IPS DF 4.7 (cell line): ENCODE data around the gene TNS1.

Experiments used
- DNase-seq: peaks from one replicate; pipeline ENCODE4 v3.0.0-alpha.2; 2013; ENCODE audit warnings: low spot score; ENCODE audit errors: extremely low read depth

TNS1 gene

GRCh38 chr2:217956586-217957457 is 46.0 kb downstream of the TNS1 start:
- no peak for DNase-seq

- DNase-seq: no peak
Observed at GRCh38 chr2:217955881-217956493, 46.8 kb downstream of the TNS1 start.

DNA sequence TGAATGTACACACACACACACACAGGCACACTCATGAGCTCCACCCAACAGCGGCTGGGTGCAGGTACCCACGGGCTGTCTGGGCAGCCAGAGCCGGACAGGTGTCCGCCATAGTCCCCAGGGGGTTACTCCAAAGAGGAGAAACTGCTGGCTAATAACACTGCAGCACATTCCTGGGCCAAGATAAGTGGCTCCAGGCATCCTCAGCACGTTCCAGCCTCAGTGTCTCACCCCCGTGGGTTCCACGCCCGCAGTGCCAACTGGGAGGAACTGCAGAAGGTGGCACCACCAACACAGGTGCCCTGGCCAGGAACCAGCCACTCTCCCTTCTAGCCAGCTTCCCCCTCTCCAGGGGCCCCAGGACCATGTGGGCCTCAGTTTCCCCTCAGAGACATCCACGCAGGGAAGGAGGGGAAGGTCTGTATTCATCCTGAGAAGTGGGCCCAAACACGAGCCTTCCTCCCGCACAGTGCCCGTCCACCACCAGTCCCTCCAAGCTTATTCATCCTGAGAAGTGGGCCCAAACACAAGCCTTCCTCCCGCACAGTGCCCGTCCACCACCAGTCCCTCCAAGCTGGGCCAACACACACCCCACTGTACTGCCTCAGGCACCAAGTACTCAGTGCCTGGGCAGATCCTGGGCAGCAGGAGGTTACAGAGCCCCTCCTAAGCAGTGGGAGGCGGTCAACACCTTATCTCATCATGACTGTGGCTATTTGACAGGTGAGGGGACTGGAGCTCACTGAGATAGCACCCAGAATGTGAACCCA is 47.6 kb downstream of the TNS1 start:
- DNase-seq: no peak

GRCh38 chr2:217954469-217954868 is 48.3 kb downstream of the TNS1 start:
- DNase-seq: no peak

- DNase-seq: no peak
Observed at GRCh38 chr2:217954051-217954450, 48.7 kb downstream of the TNS1 start.

- no peak for DNase-seq
Observed at GRCh38 chr2:217953531-217953932, 49.3 kb downstream of the TNS1 start.

DNA sequence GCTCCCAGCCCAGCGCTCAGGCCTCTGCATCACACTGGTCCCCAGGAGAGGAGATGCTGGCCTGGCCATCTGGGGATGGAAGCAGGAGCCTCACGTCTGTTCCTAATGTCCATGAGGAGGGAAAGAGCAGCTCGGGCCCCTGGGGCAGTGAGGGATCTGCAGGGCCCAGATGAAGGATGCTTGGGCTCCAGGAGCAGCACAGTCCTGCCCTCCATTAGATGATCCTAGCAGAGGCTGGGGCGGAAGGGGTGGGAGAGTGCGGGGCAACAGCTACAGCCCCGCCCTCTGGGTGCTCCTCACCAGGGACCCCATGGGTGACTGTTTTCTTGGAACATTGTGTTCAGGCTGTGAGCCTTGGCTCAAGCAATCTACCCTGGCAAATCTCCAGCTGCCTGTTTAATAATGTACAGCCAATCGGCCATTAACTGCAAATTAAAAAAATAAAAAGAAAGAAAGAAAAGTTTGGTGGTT is 49.7 kb downstream of the TNS1 start:
- DNase-seq: no peak

DNA sequence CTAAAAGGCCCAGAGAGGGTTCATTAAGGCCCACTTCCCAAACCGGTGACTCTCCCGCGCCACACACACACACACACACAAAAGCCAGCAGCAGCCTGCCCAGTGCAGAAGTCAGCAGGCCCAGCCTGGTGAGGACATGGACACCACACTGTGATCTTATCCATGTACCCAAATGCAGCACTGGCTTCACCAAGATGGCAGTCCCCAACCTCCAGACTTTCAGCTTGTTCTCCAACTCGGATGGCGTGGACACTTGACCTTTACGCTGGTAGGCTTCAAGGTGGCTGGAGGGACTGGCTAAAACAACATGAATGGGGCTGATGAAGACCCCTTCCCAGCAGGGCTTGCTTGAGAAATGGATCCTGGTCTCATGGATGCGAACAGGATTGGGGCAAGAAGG is 50.4 kb downstream of the TNS1 start:
- no peak for DNase-seq

- no peak for DNase-seq
Observed at GRCh38 chr2:217951521-217952247, 51.1 kb downstream of the TNS1 start.

- DNase-seq: no peak
Observed at GRCh38 chr2:217951091-217951490, 51.7 kb downstream of the TNS1 start.

DNA sequence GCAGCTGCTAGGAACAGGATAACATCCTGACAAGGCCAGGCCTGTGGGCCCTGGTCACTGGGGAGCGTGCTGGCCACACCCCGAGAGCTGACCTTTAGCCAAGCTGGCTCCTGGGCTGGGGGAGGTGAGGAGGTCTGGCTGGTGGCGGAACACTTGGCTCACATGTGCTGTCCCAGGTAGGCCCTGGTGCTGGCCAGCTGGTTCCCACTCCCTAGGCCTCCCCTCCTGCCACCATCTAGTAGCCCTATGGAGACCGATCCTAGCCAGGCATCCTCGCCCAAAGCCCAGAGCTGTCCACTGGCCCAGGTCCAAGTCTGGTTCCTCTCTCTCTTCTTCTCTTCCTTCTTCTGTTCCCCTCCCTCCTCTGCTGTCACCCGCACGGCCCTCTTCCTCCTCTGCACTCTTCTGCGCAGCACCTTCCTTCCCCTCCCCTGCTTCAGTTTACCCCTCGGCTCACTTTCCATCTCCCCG is 52.4 kb downstream of the TNS1 start:
- no peak for DNase-seq

- no peak for DNase-seq
Observed at GRCh38 chr2:217949447-217949846, 53.3 kb downstream of the TNS1 start.

DNA sequence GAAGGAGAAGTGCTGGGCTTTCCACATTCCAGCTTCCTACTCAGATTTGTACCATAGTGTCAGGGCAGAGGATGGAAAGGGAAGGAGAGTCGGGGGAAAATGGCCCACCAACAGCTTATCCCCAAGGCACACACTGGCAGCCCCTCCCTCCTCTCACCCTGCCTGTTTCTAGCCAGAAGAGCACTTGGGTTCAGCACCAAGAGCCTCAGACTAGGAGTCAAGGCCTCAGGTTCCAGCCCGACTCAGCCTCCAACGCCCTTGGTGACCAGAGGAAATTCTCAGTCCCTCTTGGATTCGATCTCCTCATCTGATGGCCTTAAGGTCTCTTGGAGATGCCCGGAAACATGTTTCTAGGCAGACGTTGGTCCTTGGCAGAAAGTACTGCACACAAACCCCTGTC is 53.9 kb downstream of the TNS1 start:
- DNase-seq: no peak

- no peak for DNase-seq
Observed at GRCh38 chr2:217948351-217948791, 54.4 kb downstream of the TNS1 start.

- DNase-seq: peak; percentile 16
Observed at GRCh38 chr2:217947383-217948350, 55.1 kb downstream of the TNS1 start.

DNA sequence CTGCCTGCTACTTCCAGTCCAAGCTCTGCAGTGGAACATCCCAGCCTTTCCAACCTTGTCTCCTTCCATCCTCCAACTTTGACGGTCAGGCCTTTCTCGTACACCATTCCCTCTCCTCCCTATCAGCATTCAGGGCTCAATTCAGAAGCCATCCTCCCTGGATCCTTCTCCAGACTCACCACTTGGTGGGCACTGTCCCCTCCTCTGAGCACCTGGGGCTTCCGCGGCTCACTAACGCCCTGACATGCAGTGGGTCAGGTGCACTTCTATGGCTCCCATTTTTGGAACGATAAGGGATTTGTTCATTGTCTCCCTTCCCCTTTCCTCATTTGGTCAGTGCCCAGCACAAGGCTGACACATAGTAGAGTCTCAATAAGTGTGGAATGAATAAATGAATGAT is 56.7 kb downstream of the TNS1 start:
- no peak for DNase-seq

- DNase-seq: no peak
Observed at GRCh38 chr2:217945530-217945929, 57.3 kb downstream of the TNS1 start.

GRCh38 chr2:217944923-217945322 is 57.9 kb downstream of the TNS1 start:
- no peak for DNase-seq

DNA sequence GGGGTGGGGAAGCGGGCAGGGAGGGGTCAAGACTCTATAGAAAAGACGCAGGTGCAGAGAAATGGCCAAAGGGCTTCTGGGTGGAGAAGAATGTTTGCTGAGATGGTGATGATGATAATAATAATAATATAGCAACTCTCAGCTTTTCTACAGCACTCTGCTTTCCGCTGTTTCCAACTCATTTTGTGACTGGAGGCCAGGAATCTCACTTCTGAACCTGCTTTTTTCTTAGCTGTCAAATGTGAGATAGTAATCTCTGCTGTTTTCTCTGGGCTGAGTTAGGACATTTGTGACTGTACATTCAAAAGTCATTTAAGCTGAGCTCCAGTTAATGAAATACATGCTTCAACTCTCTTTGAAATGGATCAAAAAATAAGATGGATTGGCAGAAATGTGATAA is 58.4 kb downstream of the TNS1 start:
- DNase-seq: no peak
